Measurements from ENCODE around the gene SEMA3B. TPM values are rescaled to one million over a fixed set of nuclear protein-coding genes. Genes with fewer than 3 reads are reported as not detected.
A peak's percentile ranks its signal among the peaks of the same experiment; 100 is the strongest.

Gene SEMA3B
- total RNA-seq, 1 experiment from 2014 or later, result 6.4 TPM

DNA sequence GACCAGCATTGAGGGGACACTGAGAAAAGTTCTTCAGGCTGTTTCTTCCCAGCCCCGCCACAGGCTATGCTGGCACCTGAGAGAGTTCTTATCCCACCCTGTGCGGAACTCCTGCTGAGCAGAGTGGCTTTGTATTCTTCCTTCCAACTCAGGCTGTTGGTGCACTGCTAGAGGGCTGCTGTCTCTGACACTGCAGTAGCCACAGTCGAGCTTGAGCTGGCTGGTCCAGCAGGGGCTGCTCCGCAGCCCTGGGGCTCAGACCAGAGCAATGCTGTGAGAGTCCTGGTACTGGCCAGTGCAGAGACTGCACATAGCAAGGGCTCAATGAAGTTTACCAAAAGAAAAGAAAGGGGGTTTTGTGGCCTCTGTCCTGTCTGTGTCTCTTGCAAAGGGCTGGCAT lies 29.3 kb upstream of the SEMA3B start:
- no peaks in the 10 kb centered on the region for H4K20me1 ChIP-seq (ENCODE audit: control insufficient read depth, insufficient read depth, insufficient read length)
- peaks cover 15% of the 10 kb centered on the region; the same call in 1 of the 2 replicates for H3K4me1 ChIP-seq (ENCODE audit: insufficient read depth, low read length)
- no peak overlapping the region for H3K9ac ChIP-seq (ENCODE audit: extremely low read depth, insufficient read length, low read length)

More for the DNA sequence above, 29.3 kb upstream of the SEMA3B start:
- H3K4ac ChIP-seq (ENCODE audit: low read depth, low read length), result no peak overlapping the region
- H3K79me1 ChIP-seq (ENCODE audit: insufficient read depth, low read depth, low read length, poor library complexity, severe bottlenecking), result peaks cover 11% of the 10 kb centered on the region
- no peaks in the 10 kb centered on the region for H3K9me3 Mint-ChIP-seq
- H3K14ac ChIP-seq (ENCODE audit: insufficient read depth, low read length), result no peak overlapping the region
- no peak overlapping the region for H3K56ac ChIP-seq (ENCODE audit: insufficient read length, low read depth, low read length)
- DNase-seq, result no peak
- peaks cover 17% of the 10 kb centered on the region for H3K23me2 ChIP-seq (ENCODE audit: insufficient read length, low read depth, low read length, poor library complexity, severe bottlenecking)
- peaks cover 6 to 17% (median 17%) of the 10 kb centered on the region in 3 experiments; a peak in 5 of 7 replicates for H3K36me3 Mint-ChIP-seq (ENCODE audit: insufficient read depth in 1 of 3, low read depth in 3 of 3)
- no peak overlapping the region for H2BK15ac ChIP-seq (ENCODE audit: low read depth, low read length)
- no peaks in the 10 kb centered on the region for H3K27me3 ChIP-seq (ENCODE audit: insufficient read depth, low read length)
- H3K4me2 ChIP-seq (ENCODE audit: insufficient read depth, insufficient read length, low read length), result no peak overlapping the region
- TF ChIP-seq, protein P1, sequence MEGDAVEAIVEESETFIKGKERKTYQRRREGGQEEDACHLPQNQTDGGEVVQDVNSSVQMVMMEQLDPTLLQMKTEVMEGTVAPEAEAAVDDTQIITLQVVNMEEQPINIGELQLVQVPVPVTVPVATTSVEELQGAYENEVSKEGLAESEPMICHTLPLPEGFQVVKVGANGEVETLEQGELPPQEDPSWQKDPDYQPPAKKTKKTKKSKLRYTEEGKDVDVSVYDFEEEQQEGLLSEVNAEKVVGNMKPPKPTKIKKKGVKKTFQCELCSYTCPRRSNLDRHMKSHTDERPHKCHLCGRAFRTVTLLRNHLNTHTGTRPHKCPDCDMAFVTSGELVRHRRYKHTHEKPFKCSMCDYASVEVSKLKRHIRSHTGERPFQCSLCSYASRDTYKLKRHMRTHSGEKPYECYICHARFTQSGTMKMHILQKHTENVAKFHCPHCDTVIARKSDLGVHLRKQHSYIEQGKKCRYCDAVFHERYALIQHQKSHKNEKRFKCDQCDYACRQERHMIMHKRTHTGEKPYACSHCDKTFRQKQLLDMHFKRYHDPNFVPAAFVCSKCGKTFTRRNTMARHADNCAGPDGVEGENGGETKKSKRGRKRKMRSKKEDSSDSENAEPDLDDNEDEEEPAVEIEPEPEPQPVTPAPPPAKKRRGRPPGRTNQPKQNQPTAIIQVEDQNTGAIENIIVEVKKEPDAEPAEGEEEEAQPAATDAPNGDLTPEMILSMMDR (conservative IDR thresholded peaks at IDR 0.05), result no peak
- H3K4me1 Mint-ChIP-seq, result peaks cover 66 to 75% of the 10 kb centered on the region in 2 experiments
- no peak overlapping the region for H3K18ac ChIP-seq (ENCODE audit: insufficient read length, low read depth, low read length)
- H3K27me3 Mint-ChIP-seq (ENCODE audit: low read depth), result no peaks in the 10 kb centered on the region
- peak overlapping the region; percentile 86 to 97 (median 93); a peak in 6 of 7 replicates for H3K27ac Mint-ChIP-seq
- no peak overlapping the region for H2BK120ac ChIP-seq (ENCODE audit: low read depth, low read length, poor library complexity, severe bottlenecking)
- no peak overlapping the region for H2BK20ac ChIP-seq (ENCODE audit: low read depth, low read length, poor library complexity, severe bottlenecking)
- no peak overlapping the region for H2BK5ac ChIP-seq (ENCODE audit: insufficient read length, low read length)
- no peak overlapping the region for H4K8ac ChIP-seq (replicated peaks; ENCODE audit: insufficient read length, low read depth, low read length)
- no peak overlapping the region for H2AK5ac ChIP-seq (ENCODE audit: insufficient read length, low read length)
- H3T11ph ChIP-seq (ENCODE audit: low read length), result no peak overlapping the region
- H4K91ac ChIP-seq (ENCODE audit: insufficient read length, low read depth, low read length), result no peak overlapping the region
- H3K4me3 Mint-ChIP-seq, result peak overlapping the region; percentile 19 to 64; a peak in 3 of 5 replicates
- WGBS (ENCODE audit: extremely low coverage, insufficient read length, low lambda C conversion rate), result no CpG with 5 or more reads among the region's 4 CpGs
- peaks cover 32% of the 10 kb centered on the region; the same call in 1 of the 2 replicates for H3K79me2 ChIP-seq (ENCODE audit: insufficient read depth, low read length)
- H3K27ac ChIP-seq (ENCODE audit: insufficient read length, low read depth, low read length), result no peak overlapping the region
- H2AFZ ChIP-seq (ENCODE audit: low read length), result no peak overlapping the region
- H2BK12ac ChIP-seq (ENCODE audit: insufficient read length, low read depth, low read length), result no peak overlapping the region
- H3K23ac ChIP-seq (ENCODE audit: insufficient read length, low read depth, low read length), result no peak overlapping the region
- no peak overlapping the region for H4K5ac ChIP-seq (ENCODE audit: insufficient read length, low read depth, low read length)
- no peaks in the 10 kb centered on the region for H3K9me3 ChIP-seq (ENCODE audit: control insufficient read depth, low read depth, low read length)
